SK-N-SH (cell line): ENCODE data around the gene ALS2CL. TPM values are rescaled to one million over a fixed set of nuclear protein-coding genes. Genes with fewer than 3 reads are reported as not detected.

ENCODE experiments used
- CTCF ChIA-PET: fragments of 300-600, 350-600 bp; formaldehyde crosslinking; extraction: SDS; loops from one replicate; lab custom pipeline; 2021; lab: Yijun Ruan, JAX
- POLR2A ChIA-PET: fragments of 350-600 bp; sonication (Branson Sonifier 250); formaldehyde crosslinking; extraction: SDS; loops from one replicate; lab custom pipeline; 2020; ENCODE audit warnings: antibody characterized with exemption, inconsistent platforms; lab: Yijun Ruan, JAX
- DNase-seq: peaks from one replicate; pipeline ENCODE4 v3.0.0; 2012
- H2AFZ ChIP-seq: fragments of 200-600 bp; sonication (generic); 2 replicates; pipeline ENCODE4 v1.8.1; 2016; ENCODE audit warnings: antibody characterized with exemption, mild to moderate bottlenecking, low read depth
- H3F3A ChIP-seq: fragments of 200-600 bp; sonication (generic); replicated peaks from 2 replicates; pipeline ENCODE3; 2016; ENCODE audit warnings: antibody characterized with exemption, mild to moderate bottlenecking; ENCODE audit not compliant: insufficient read depth
- H3K27ac ChIP-seq, 2 experiments: fragments of 200-500 bp in 1 of 2; fragments of 200-600 bp in 1 of 2; sonication (Bioruptor generic) in 1 of 2; sonication (generic), shearing (Covaris generic) in 1 of 2; 2 replicates each; pipeline versions ENCODE4 v1.5.1 to v1.6.1; 2014 to 2016; ENCODE audit warnings: low read depth in 2 of 2, inconsistent platforms in 1 of 2, low read length in 1 of 2, mild to moderate bottlenecking in 1 of 2, mixed read lengths in 1 of 2
- H3K27me3 ChIP-seq: fragments of 200-600 bp; sonication (generic), shearing (Covaris generic); 2 replicates; pipeline ENCODE4 v1.6.1; 2016; ENCODE audit warnings: mixed run types; ENCODE audit not compliant: insufficient read depth
- H3K36me3 ChIP-seq, 2 experiments: fragments of 200-500 bp in 1 of 2; fragments of 200-600 bp in 1 of 2; sonication (Bioruptor generic) in 1 of 2; sonication (generic) in 1 of 2; replicated peaks in 1 of 2; 2 replicates each; pipeline versions ENCODE3 to v1.5.1; 2014 to 2016; ENCODE audit warnings: low read length in 1 of 2, mild to moderate bottlenecking in 1 of 2; ENCODE audit not compliant: insufficient read depth in 2 of 2, control insufficient read depth in 1 of 2
- H3K4me1 ChIP-seq, 2 experiments: fragments of 200-500 bp in 1 of 2; fragments of 200-600 bp in 1 of 2; sonication (Bioruptor generic) in 1 of 2; sonication (generic), shearing (Covaris generic) in 1 of 2; 2 replicates each; pipeline versions ENCODE4 v1.5.1 to v1.6.1; 2014 to 2016; ENCODE audit warnings: low read depth in 1 of 2, low read length in 1 of 2, mixed run types in 1 of 2; ENCODE audit not compliant: insufficient read depth in 2 of 2, control insufficient read depth in 1 of 2
- H3K4me2 ChIP-seq: fragments of 200-600 bp; sonication (generic), shearing (Covaris generic); 2 replicates; pipeline ENCODE4 v1.6.1; 2017; ENCODE audit warnings: mixed run types
- H3K4me3 ChIP-seq, 2 experiments: fragments of 200-500 bp in 1 of 2; fragments of 200-600 bp in 1 of 2; sonication (Bioruptor generic) in 1 of 2; sonication (generic), shearing (Covaris generic) in 1 of 2; 2 replicates each; pipeline versions ENCODE4 v1.5.1 to v1.8.1; 2014 to 2016; ENCODE audit warnings: low read depth in 2 of 2, inconsistent platforms in 1 of 2, low read length in 1 of 2, mild to moderate bottlenecking in 1 of 2, mixed read lengths in 1 of 2, moderate library complexity in 1 of 2
- H3K79me2 ChIP-seq: fragments of 200-600 bp; sonication (generic); 2 replicates; pipeline ENCODE4 v1.8.1; 2017; ENCODE audit warnings: mild to moderate bottlenecking; ENCODE audit not compliant: insufficient read depth
- H3K9ac ChIP-seq: fragments of 200-600 bp; sonication (generic); 2 replicates; pipeline ENCODE4 v1.6.1; 2017; ENCODE audit warnings: mixed run types
- H3K9me2 ChIP-seq: fragments of 200-600 bp; sonication (generic); 2 replicates; pipeline ENCODE4 v1.6.1; 2017; ENCODE audit warnings: mixed run types
- H3K9me3 ChIP-seq: fragments of 200-600 bp; sonication (generic); 2 replicates; pipeline ENCODE4 v1.6.1; 2017; ENCODE audit warnings: mixed run types, mild to moderate bottlenecking, moderate library complexity
- H4K20me1 ChIP-seq: fragments of 200-600 bp; sonication (generic); 2 replicates; pipeline ENCODE4 v1.6.1; 2017; ENCODE audit warnings: mild to moderate bottlenecking, mixed run types; ENCODE audit not compliant: insufficient read depth
- ELF1 ChIP-seq: IDR thresholded peaks from 2 replicates; pipeline ENCODE4 v1.4.0; 2012
- EP300 ChIP-seq, 2 experiments: IDR thresholded peaks; 2 replicates each; pipeline versions ENCODE4 v1.4.0 to v1.6.1; 2012; ENCODE audit warnings: borderline replicate concordance in 1 of 2, low read depth in 1 of 2, low read length in 1 of 2
- EZH2phosphoT487 ChIP-seq: fragments of 200-600 bp; sonication (generic); IDR thresholded peaks from 2 replicates; pipeline ENCODE4 v1.6.1; 2017; ENCODE audit warnings: low read depth, mixed run types, mild to moderate bottlenecking, antibody characterized with exemption, moderate library complexity, borderline replicate concordance
- GATA2 ChIP-seq: sonication (generic); formaldehyde crosslinking; IDR thresholded peaks from 2 replicates; pipeline ENCODE4 v1.5.0; 2020; ENCODE audit warnings: mild to moderate bottlenecking, missing genetic modification reagents
- IRF3 ChIP-seq: fragments of 150-350 bp; IDR thresholded peaks from 2 replicates; pipeline ENCODE4 v1.6.1; 2016; ENCODE audit warnings: mild to moderate bottlenecking, low read depth, low read length
- MAX ChIP-seq: IDR thresholded peaks from 2 replicates; pipeline ENCODE4 v1.4.0; 2012; ENCODE audit warnings: low read depth
- MEF2A ChIP-seq: IDR thresholded peaks from 2 replicates; pipeline ENCODE4 v1.4.0; 2012; ENCODE audit warnings: low read depth, borderline replicate concordance
- MXI1 ChIP-seq: IDR thresholded peaks from 2 replicates; pipeline ENCODE4 v1.6.1; 2012; ENCODE audit warnings: mild to moderate bottlenecking, low read depth, low read length, improper control_type of control experiment
- NFIC ChIP-seq: IDR thresholded peaks from 2 replicates; pipeline ENCODE4 v1.4.0; 2012; ENCODE audit warnings: borderline replicate concordance
- NRF1 ChIP-seq: IDR thresholded peaks from 2 replicates; pipeline ENCODE4 v1.6.1; 2012; ENCODE audit warnings: low read depth, mild to moderate bottlenecking, low read length
- PBX3 ChIP-seq: IDR thresholded peaks from 2 replicates; pipeline ENCODE4; 2012
- REST ChIP-seq: IDR thresholded peaks from 2 replicates; pipeline ENCODE4 v1.6.1; 2012; ENCODE audit warnings: mild to moderate bottlenecking, low read depth, low read length, moderate library complexity
- TAF1 ChIP-seq: IDR thresholded peaks from 2 replicates; pipeline ENCODE4 v1.6.1; 2012; ENCODE audit warnings: low read depth, mild to moderate bottlenecking, low read length, moderate library complexity, borderline replicate concordance
- TCF12 ChIP-seq: IDR thresholded peaks from 2 replicates; pipeline ENCODE4 v1.4.0; 2012
- TEAD4 ChIP-seq: IDR thresholded peaks from 2 replicates; pipeline ENCODE4 v1.4.0; 2012; ENCODE audit warnings: mild to moderate bottlenecking, borderline replicate concordance; ENCODE audit not compliant: insufficient read depth
- USF2 ChIP-seq: fragments of 150-350 bp; IDR thresholded peaks from 2 replicates; pipeline ENCODE4 v1.6.1; 2017; ENCODE audit warnings: antibody characterized with exemption, low read length, low read depth, borderline replicate concordance
- WGBS: methylation state at CpG from one replicate; pipeline ENCODE4 v1.1.6; 2017; ENCODE audit warnings: low lambda C conversion rate; 5-methylcytosine and 5-hydroxymethylcytosine counted together
- polyA plus RNA-seq, 3 experiments: library from polyadenylated mRNA; depleted of rRNA; stranded (reverse); fragments of >200 nt; gene quantifications; 2 replicates each; pipeline ENCODE4 v1.2.3, GENCODE V29; 2012
- TF ChIP-seq, protein P1 (sequence below): fragments of 200-600 bp; sonication (generic); IDR thresholded peaks from 2 replicates; pipeline ENCODE4 v1.6.1; 2017; ENCODE audit warnings: antibody characterized with exemption, mild to moderate bottlenecking, moderate library complexity

Gene ALS2CL
- polyA plus RNA-seq, 1 of the 3 experiments (the other 2 are of a cell fraction): 0.18 TPM

GRCh38 chr3:46713050-46713897 lies 19.8 kb upstream of the ALS2CL start:
- Histone ChIP-seq H3K36me3 (no peaks in the 10 kb centered on the region), H3K79me2 (no peaks in the 10 kb centered on the region), H3K9ac (no peak overlapping the region), H3K4me3 (no peak overlapping the region), H3K4me2 (no peak overlapping the region), H2AFZ (no peak overlapping the region), H3K9me3 (no peaks in the 10 kb centered on the region), H3K27me3 (no peaks in the 10 kb centered on the region), H3K4me1 (no peaks in the 10 kb centered on the region; a peak in 1 of 4 replicates), H3K27ac (no peak overlapping the region), H3K9me2 (no peaks in the 10 kb centered on the region), H3F3A (no peaks in the 10 kb centered on the region), H4K20me1 (no peaks in the 10 kb centered on the region)
- POLR2A ChIA-PET: interaction anchor here (0.8 kb wide), 1 partner anchor 132 kb away, joined by 3 read pairs; no protein-coding TSS in a partner anchor
- TF ChIP-seq TCF12 (no peak), EZH2phosphoT487 (no peak), MAX (no peak), MXI1 (no peak), USF2 (no peak), TAF1 (no peak), TEAD4 (no peak), IRF3 (no peak), NRF1 (no peak), NFIC (no peak), EP300 (IDR thresholded peaks at IDR 0.05; ENCODE audit: borderline replicate concordance in 1 of 2, low read depth in 1 of 2, low read length in 1 of 2) (no peak), MEF2A (no peak), PBX3 (no peak), ELF1 (no peak), REST (no peak), GATA2 (CRISPR knock-in tag) (no peak)
- TF ChIP-seq, protein P1, sequence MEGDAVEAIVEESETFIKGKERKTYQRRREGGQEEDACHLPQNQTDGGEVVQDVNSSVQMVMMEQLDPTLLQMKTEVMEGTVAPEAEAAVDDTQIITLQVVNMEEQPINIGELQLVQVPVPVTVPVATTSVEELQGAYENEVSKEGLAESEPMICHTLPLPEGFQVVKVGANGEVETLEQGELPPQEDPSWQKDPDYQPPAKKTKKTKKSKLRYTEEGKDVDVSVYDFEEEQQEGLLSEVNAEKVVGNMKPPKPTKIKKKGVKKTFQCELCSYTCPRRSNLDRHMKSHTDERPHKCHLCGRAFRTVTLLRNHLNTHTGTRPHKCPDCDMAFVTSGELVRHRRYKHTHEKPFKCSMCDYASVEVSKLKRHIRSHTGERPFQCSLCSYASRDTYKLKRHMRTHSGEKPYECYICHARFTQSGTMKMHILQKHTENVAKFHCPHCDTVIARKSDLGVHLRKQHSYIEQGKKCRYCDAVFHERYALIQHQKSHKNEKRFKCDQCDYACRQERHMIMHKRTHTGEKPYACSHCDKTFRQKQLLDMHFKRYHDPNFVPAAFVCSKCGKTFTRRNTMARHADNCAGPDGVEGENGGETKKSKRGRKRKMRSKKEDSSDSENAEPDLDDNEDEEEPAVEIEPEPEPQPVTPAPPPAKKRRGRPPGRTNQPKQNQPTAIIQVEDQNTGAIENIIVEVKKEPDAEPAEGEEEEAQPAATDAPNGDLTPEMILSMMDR: no peak
- CTCF ChIA-PET: interaction anchor here (2.4 to 3.6 kb wide), 3 partner anchors 7 to 196 kb away, joined by 9 to 20 read pairs (median 10); no protein-coding TSS in a partner anchor
- 58% methylated on average over 11 of the region's 14 CpGs for WGBS
- no peak for DNase-seq
